ENCODE results near the gene MAPK12. TPM values are rescaled to one million over a fixed set of nuclear protein-coding genes. Genes with fewer than 3 reads are reported as not detected.

The MAPK12 gene
- total RNA-seq, 2 experiments from 2014 or later, result 1.2 to 1.3 TPM

GRCh38 chr22:50217543-50218152 is 43.8 kb downstream of the MAPK12 start:
- H3K4me3 Mint-ChIP-seq, result peak overlapping the region; percentile 15
- no peak overlapping the region for H3K27ac Mint-ChIP-seq
- Histone ChIP-seq H3K27me3 (ENCODE audit: control insufficient read depth in 1 of 2, insufficient read depth in 2 of 2, low read length in 2 of 2) (no peaks in the 10 kb centered on the region), H3K36me3 (ENCODE audit: insufficient read depth, low read length) (peaks cover 75% of the 10 kb centered on the region), H3K4me1 (ENCODE audit: insufficient read depth, low read length) (no peaks in the 10 kb centered on the region), H3K27ac (ENCODE audit: low read depth in 1 of 2, low read length in 2 of 2) (no peak overlapping the region), H3K9me3 (ENCODE audit: control insufficient read depth in 1 of 2, insufficient read depth in 1 of 2, low read length in 2 of 2) (no peaks in the 10 kb centered on the region), H3K4me3 (ENCODE audit: low read length) (no peak overlapping the region)
- no peak for DNase-seq
- peaks cover 78% of the 10 kb centered on the region for H3K36me3 Mint-ChIP-seq (ENCODE audit: low read depth)
- intact Hi-C loops (cut with DNase I, micrococcal nuclease), result no loop called here
- H3K27me3 Mint-ChIP-seq, result no peaks in the 10 kb centered on the region
- no peak for TF ChIP-seq CTCF (IDR thresholded peaks at IDR 0.05)
- ATAC-seq (ENCODE audit: poor library complexity), result no peak
- ChIA-PET POLR2A (no interaction called here), CTCF (no interaction called here)
- no peaks in the 10 kb centered on the region for H3K9me3 Mint-ChIP-seq
- peaks cover 9% of the 10 kb centered on the region for H3K4me1 Mint-ChIP-seq (ENCODE audit: low read depth)

GRCh38 chr22:50216684-50217520 is 44.6 kb downstream of the MAPK12 start:
- Histone ChIP-seq H3K4me1 (ENCODE audit: insufficient read depth, low read length) (no peaks in the 10 kb centered on the region), H3K9me3 (ENCODE audit: control insufficient read depth in 1 of 2, insufficient read depth in 1 of 2, low read length in 2 of 2) (no peaks in the 10 kb centered on the region), H3K27me3 (ENCODE audit: control insufficient read depth in 1 of 2, insufficient read depth in 2 of 2, low read length in 2 of 2) (no peaks in the 10 kb centered on the region), H3K27ac (ENCODE audit: low read depth in 1 of 2, low read length in 2 of 2) (no peak overlapping the region), H3K4me3 (ENCODE audit: low read length) (no peak overlapping the region), H3K36me3 (ENCODE audit: insufficient read depth, low read length) (peaks cover 75% of the 10 kb centered on the region)
- Mint-ChIP-seq H3K36me3 (ENCODE audit: low read depth) (peaks cover 78% of the 10 kb centered on the region), H3K27me3 (no peaks in the 10 kb centered on the region), H3K9me3 (no peaks in the 10 kb centered on the region), H3K27ac (no peak overlapping the region), H3K4me1 (ENCODE audit: low read depth) (peaks cover 15% of the 10 kb centered on the region), H3K4me3 (peak overlapping the region; percentile 15)
- DNase-seq (peak in 1 of 14 experiments; percentile 37), ATAC-seq (ENCODE audit: poor library complexity) (no peak)
- TF ChIP-seq CTCF (IDR thresholded peaks at IDR 0.05), result no peak
- ChIA-PET POLR2A (no interaction called here), CTCF (no interaction called here)
- intact Hi-C loops (cut with DNase I, micrococcal nuclease), result no loop called here

- H3K36me3 ChIP-seq (ENCODE audit: insufficient read depth, low read length), result peaks cover 72% of the 10 kb centered on the region
- DNase-seq (peak in 1 of 14 experiments; percentile 30), ATAC-seq (ENCODE audit: poor library complexity) (no peak)
- ChIA-PET CTCF (no interaction called here), POLR2A (interaction anchor here (0.9 kb wide), 1 partner anchor 25 kb away, joined by 3 read pairs; no protein-coding TSS in a partner anchor)
- no peak overlapping the region for H3K27ac ChIP-seq (ENCODE audit: low read depth in 1 of 2, low read length in 2 of 2)
- H3K4me3 ChIP-seq (ENCODE audit: low read length), result no peak overlapping the region
- no peaks in the 10 kb centered on the region for H3K9me3 ChIP-seq (ENCODE audit: control insufficient read depth in 1 of 2, insufficient read depth in 1 of 2, low read length in 2 of 2)
- Mint-ChIP-seq H3K27me3 (no peaks in the 10 kb centered on the region), H3K36me3 (ENCODE audit: low read depth) (peaks cover 79% of the 10 kb centered on the region), H3K9me3 (no peaks in the 10 kb centered on the region), H3K4me3 (no peak overlapping the region), H3K27ac (no peak overlapping the region), H3K4me1 (ENCODE audit: low read depth) (peaks cover 15% of the 10 kb centered on the region)
- intact Hi-C loops (cut with DNase I, micrococcal nuclease), result no loop called here
- TF ChIP-seq CTCF (IDR thresholded peaks at IDR 0.05), result no peak
- H3K4me1 ChIP-seq (ENCODE audit: insufficient read depth, low read length), result no peaks in the 10 kb centered on the region
- H3K27me3 ChIP-seq (ENCODE audit: control insufficient read depth in 1 of 2, insufficient read depth in 2 of 2, low read length in 2 of 2), result no peaks in the 10 kb centered on the region
Measured at GRCh38 chr22:50216055-50216683, 45.3 kb downstream of the MAPK12 start.
